HCT116 (cell line): ENCODE results near the gene RPH3AL. TPM values are rescaled to one million over a fixed set of nuclear protein-coding genes. Genes with fewer than 3 reads are reported as not detected.

ENCODE experiments used
- ATAC-seq: fragments of 200-7000 bp; cut with Tn5 transposase; 2 replicates; pipeline ENCODE4 v1.9.1; 2020; ENCODE audit warnings: mild to moderate bottlenecking, moderate library complexity
- BruUV-seq: library from RNA; stranded (reverse); fragments of 400-500 nt; replicated peaks from 2 replicates; lab custom pipeline; 2021; lab: Mats Ljungman, UMichigan
- CTCF ChIA-PET: fragments of 300-600 bp; sonication (Branson Sonifier 250); formaldehyde crosslinking; loops from one replicate; lab custom pipeline; 2021; ENCODE audit warnings: antibody characterized with exemption; lab: Charles Lee
- POLR2A ChIA-PET: fragments of 300-600, 350-600 bp; sonication (Branson Sonifier 250); formaldehyde crosslinking; loops from one replicate; lab custom pipeline; 2021; ENCODE audit warnings: antibody characterized with exemption; lab: Charles Lee
- RAD21 ChIA-PET, 2 experiments: fragments of 300-600 bp; sonication (Branson Sonifier 250); formaldehyde crosslinking; loops; one replicate each; lab custom pipeline; 2023; ENCODE audit warnings: low total read pairs in 2 of 2; ENCODE audit not compliant: uncharacterized antibody in 2 of 2, unreplicated experiment in 2 of 2, low non-redundant PET in 1 of 2; lab: Charles Lee
- DNase-seq: peaks from one replicate; pipeline ENCODE4 v3.0.0-alpha.2; 2010; ENCODE audit warnings: low read depth, low spot score
- H2AFZ ChIP-seq: fragments of 200-600 bp; shearing (Covaris generic), sonication (generic); 2 replicates; pipeline ENCODE4 v1.6.1; 2017; ENCODE audit warnings: low read depth, mixed run types, mixed read lengths, antibody characterized with exemption, low read length; ENCODE audit not compliant: poor library complexity, severe bottlenecking
- H3K27ac ChIP-seq: 2 replicates; pipeline ENCODE4 v1.5.1; 2012; ENCODE audit warnings: low read depth, low read length
- H3K27me3 ChIP-seq: fragments of 200-600 bp; sonication (generic); 2 replicates; pipeline ENCODE4 v1.6.1; 2016; ENCODE audit warnings: mixed run types, low read length, mixed read lengths; ENCODE audit not compliant: insufficient read depth
- H3K36me3 ChIP-seq, 2 experiments: fragments of 200-500 bp in 1 of 2; fragments of 200-600 bp in 1 of 2; sonication (Bioruptor generic) in 1 of 2; sonication (generic) in 1 of 2; 2 replicates each; pipeline versions ENCODE4 v1.5.1 to v1.6.1; 2014 to 2016; ENCODE audit warnings: low read length in 2 of 2, inconsistent platforms in 1 of 2, mixed read lengths in 1 of 2, mixed run types in 1 of 2; ENCODE audit not compliant: insufficient read depth in 2 of 2, control insufficient read depth in 1 of 2
- H3K4me1 ChIP-seq, 2 experiments: fragments of 200-600 bp in 1 of 2; sonication (generic) in 1 of 2; 2 replicates each; pipeline versions ENCODE4 v1.5.1 to v1.6.1; 2012 to 2017; ENCODE audit warnings: low read length in 2 of 2, inconsistent platforms in 1 of 2, mild to moderate bottlenecking in 1 of 2, mixed read lengths in 1 of 2, mixed run types in 1 of 2, moderate library complexity in 1 of 2; ENCODE audit not compliant: insufficient read depth in 2 of 2, control insufficient read depth in 1 of 2
- H3K4me2 ChIP-seq: fragments of 200-600 bp; sonication (generic); 2 replicates; pipeline ENCODE4 v1.6.1; 2017; ENCODE audit warnings: mixed run types, low read length, mixed read lengths
- H3K4me3 ChIP-seq, 2 experiments: fragments of 200-600 bp in 1 of 2; sonication (generic) in 1 of 2; replicated peaks in 1 of 2; 2 replicates each; pipeline ENCODE4 v1.5.1; 2011 to 2016; ENCODE audit warnings: low read length in 2 of 2, control low read depth in 1 of 2, low read depth in 1 of 2, mild to moderate bottlenecking in 1 of 2, mixed read lengths in 1 of 2, mixed run types in 1 of 2
- H3K79me2 ChIP-seq: fragments of 200-600 bp; sonication (generic); 2 replicates; pipeline ENCODE4 v1.6.1; 2017; ENCODE audit warnings: mild to moderate bottlenecking, mixed run types, low read length, moderate library complexity, mixed read lengths; ENCODE audit not compliant: insufficient read depth
- H3K9ac ChIP-seq: fragments of 200-600 bp; sonication (generic); 2 replicates; pipeline ENCODE4 v1.6.1; 2016; ENCODE audit warnings: low read length, mixed read lengths
- H3K9me2 ChIP-seq: fragments of 200-600 bp; sonication (generic), shearing (Covaris generic); 2 replicates; pipeline ENCODE4 v1.6.1; 2017; ENCODE audit warnings: mixed run types, mild to moderate bottlenecking, moderate library complexity; ENCODE audit not compliant: insufficient read depth
- H3K9me3 ChIP-seq, 2 experiments: fragments of 200-500 bp in 1 of 2; fragments of 200-600 bp in 1 of 2; sonication (Bioruptor generic) in 1 of 2; sonication (generic) in 1 of 2; 2 replicates each; pipeline ENCODE4 v1.6.1; 2014 to 2017; ENCODE audit warnings: low read length in 2 of 2, mixed read lengths in 2 of 2, inconsistent platforms in 1 of 2, low read depth in 1 of 2, mild to moderate bottlenecking in 1 of 2, mixed run types in 1 of 2, moderate library complexity in 1 of 2; ENCODE audit not compliant: control insufficient read depth in 1 of 2, insufficient read depth in 1 of 2
- H4K20me1 ChIP-seq: fragments of 200-600 bp; sonication (generic), shearing (Covaris generic); 2 replicates; pipeline ENCODE4 v1.6.1; 2017; ENCODE audit warnings: mixed run types, mild to moderate bottlenecking, moderate library complexity; ENCODE audit not compliant: insufficient read depth
- CBX3 ChIP-seq: IDR thresholded peaks from 2 replicates; pipeline ENCODE4 v1.6.1; 2012; ENCODE audit warnings: low read depth
- EZH2phosphoT487 ChIP-seq: fragments of 200-600 bp; IDR thresholded peaks from 2 replicates; pipeline ENCODE4 v1.6.1; 2018; ENCODE audit warnings: antibody characterized with exemption, borderline replicate concordance
- FOSL1 ChIP-seq: IDR thresholded peaks from 2 replicates; pipeline ENCODE4 v1.6.1; 2012; ENCODE audit warnings: low read depth
- SIN3A ChIP-seq: IDR thresholded peaks from 2 replicates; pipeline ENCODE4 v1.6.1; 2012; ENCODE audit warnings: low read depth
- SRF ChIP-seq: IDR thresholded peaks from 2 replicates; pipeline ENCODE4 v1.6.1; 2012; ENCODE audit warnings: low read depth
- TCF7L2 ChIP-seq: IDR thresholded peaks from 2 replicates; pipeline ENCODE4 v1.7.0; 2011; ENCODE audit warnings: borderline replicate concordance, inconsistent platforms; ENCODE audit not compliant: insufficient read depth, insufficient read length; ENCODE audit errors: extremely low read depth
- intact Hi-C: fragments of 100-400 bp; cut with micrococcal nuclease; formaldehyde crosslinking; loops from 2 replicates; pipeline ENCODE4 v1.10.0; 2022
- total RNA-seq: library from RNA; stranded (reverse); gene quantifications from one replicate; pipeline ENCODE4 v1.2.1, GENCODE V29; 2021; ENCODE audit not compliant: unreplicated experiment
- TF ChIP-seq, protein P1 (sequence below): IDR thresholded peaks from 2 replicates; pipeline ENCODE4 v1.6.1; 2011; ENCODE audit warnings: mild to moderate bottlenecking, low read length, moderate library complexity; ENCODE audit not compliant: insufficient replicate concordance; ENCODE audit errors: extremely low read depth
- TF ChIP-seq, protein P2 (sequence below): IDR thresholded peaks from 2 replicates; pipeline ENCODE4 v1.6.1; 2012

The RPH3AL gene
- total RNA-seq, 1 experiment from 2014 or later: 17.0 TPM

- H3K9me3 ChIP-seq: no peaks in the 10 kb centered on the region
- no TSS peak for BruUV-seq
- no peaks in the 10 kb centered on the region for H3K9me2 ChIP-seq
- H3K79me2 ChIP-seq: no peaks in the 10 kb centered on the region
- TF ChIP-seq EZH2phosphoT487: no peak
- TF ChIP-seq TCF7L2: no peak
- TF ChIP-seq, protein P1, sequence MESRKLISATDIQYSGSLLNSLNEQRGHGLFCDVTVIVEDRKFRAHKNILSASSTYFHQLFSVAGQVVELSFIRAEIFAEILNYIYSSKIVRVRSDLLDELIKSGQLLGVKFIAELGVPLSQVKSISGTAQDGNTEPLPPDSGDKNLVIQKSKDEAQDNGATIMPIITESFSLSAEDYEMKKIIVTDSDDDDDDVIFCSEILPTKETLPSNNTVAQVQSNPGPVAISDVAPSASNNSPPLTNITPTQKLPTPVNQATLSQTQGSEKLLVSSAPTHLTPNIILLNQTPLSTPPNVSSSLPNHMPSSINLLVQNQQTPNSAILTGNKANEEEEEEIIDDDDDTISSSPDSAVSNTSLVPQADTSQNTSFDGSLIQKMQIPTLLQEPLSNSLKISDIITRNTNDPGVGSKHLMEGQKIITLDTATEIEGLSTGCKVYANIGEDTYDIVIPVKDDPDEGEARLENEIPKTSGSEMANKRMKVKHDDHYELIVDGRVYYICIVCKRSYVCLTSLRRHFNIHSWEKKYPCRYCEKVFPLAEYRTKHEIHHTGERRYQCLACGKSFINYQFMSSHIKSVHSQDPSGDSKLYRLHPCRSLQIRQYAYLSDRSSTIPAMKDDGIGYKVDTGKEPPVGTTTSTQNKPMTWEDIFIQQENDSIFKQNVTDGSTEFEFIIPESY: no peak
- no peak for TF ChIP-seq SIN3A
- TF ChIP-seq CBX3: no peak
- TF ChIP-seq, protein P2, sequence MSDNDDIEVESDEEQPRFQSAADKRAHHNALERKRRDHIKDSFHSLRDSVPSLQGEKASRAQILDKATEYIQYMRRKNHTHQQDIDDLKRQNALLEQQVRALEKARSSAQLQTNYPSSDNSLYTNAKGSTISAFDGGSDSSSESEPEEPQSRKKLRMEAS: no peak
- no peak overlapping the region for H2AFZ ChIP-seq
- H3K4me2 ChIP-seq: no peak overlapping the region
- ChIA-PET POLR2A (no interaction called here), CTCF (no interaction called here), RAD21 (no interaction called here)
- no peak overlapping the region for H3K9ac ChIP-seq
- no peak overlapping the region for H3K4me3 ChIP-seq
- no peaks in the 10 kb centered on the region for H3K4me1 ChIP-seq
- ATAC-seq: no peak
- intact Hi-C loops: no loop called here
- H3K36me3 ChIP-seq: no peaks in the 10 kb centered on the region
- no peaks in the 10 kb centered on the region for H3K27me3 ChIP-seq
- no peaks in the 10 kb centered on the region for H4K20me1 ChIP-seq
- H3K27ac ChIP-seq: no peak overlapping the region
- no peak for DNase-seq
Measured at GRCh38 chr17:205148-205669, 147.4 kb downstream of the RPH3AL start.

DNA sequence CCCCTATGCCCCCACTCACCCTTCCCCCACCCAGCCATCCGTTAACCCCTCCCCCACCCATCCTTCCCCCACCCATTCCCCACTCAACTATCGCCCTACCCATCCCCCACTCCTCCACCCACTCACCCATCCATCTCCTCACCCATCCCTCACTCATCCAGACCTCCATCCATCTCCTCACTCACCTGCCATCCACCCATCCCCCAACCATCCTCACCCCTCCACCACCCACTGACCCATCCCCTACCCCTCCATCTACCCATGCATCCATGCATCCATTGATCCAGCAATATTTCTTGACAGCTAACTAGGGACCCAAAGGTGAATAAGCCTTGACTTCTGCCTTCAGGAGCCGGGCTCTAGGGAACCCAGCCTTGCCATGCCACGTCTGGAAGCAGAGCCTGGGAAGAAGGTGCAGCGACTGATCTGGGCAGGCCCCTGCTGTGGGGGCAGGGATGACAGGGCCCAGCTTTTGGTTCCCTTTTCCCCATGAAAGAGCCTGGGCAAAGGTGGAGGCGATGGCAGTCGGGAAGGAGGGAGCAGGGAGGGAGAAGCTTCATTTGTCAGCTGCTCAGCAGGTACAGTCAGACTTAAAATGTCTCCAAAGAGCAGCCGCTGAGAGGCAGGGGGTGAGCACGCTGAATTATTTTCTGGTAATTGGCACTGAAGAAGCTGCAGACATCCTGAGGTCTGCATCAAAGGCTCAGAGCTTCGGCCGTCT lies 148.0 kb downstream of the RPH3AL start:
- no peak for DNase-seq
- no peaks in the 10 kb centered on the region for H3K79me2 ChIP-seq
- BruUV-seq: no TSS peak
- RAD21 ChIA-PET: no interaction called here
- no peaks in the 10 kb centered on the region for H4K20me1 ChIP-seq
- H2AFZ ChIP-seq: no peak overlapping the region
- no peaks in the 10 kb centered on the region for H3K9me2 ChIP-seq
- CTCF ChIA-PET: no interaction called here
- POLR2A ChIA-PET: no interaction called here
- H3K9me3 ChIP-seq: no peaks in the 10 kb centered on the region
- H3K4me3 ChIP-seq: no peak overlapping the region
- no peaks in the 10 kb centered on the region for H3K36me3 ChIP-seq
- TF ChIP-seq FOSL1: no peak
- TF ChIP-seq SRF: no peak
- no peak overlapping the region for H3K9ac ChIP-seq
- H3K4me1 ChIP-seq: no peaks in the 10 kb centered on the region
- no peak for ATAC-seq
- no peaks in the 10 kb centered on the region for H3K27me3 ChIP-seq
- no peak overlapping the region for H3K4me2 ChIP-seq
- intact Hi-C loops: no loop called here
- H3K27ac ChIP-seq: no peak overlapping the region
